GM19238 (cell line): ENCODE results near the gene ITPKA.

ENCODE experiments used
- DNase-seq: peaks from one replicate; pipeline ENCODE4 v3.0.0; 2011; ENCODE audit warnings: low spot score; ENCODE audit not compliant: insufficient read length

Gene ITPKA

GRCh38 chr15:41490355-41490754 is 3.3 kb upstream of the ITPKA start:
- no peak for DNase-seq

GRCh38 chr15:41491889-41492288 is 1.8 kb upstream of the ITPKA start:
- no peak for DNase-seq

GRCh38 chr15:41492597-41493204 is 973 bp upstream of the ITPKA start:
- no peak for DNase-seq

GRCh38 chr15:41493902-41494189 is 172 bp downstream of the ITPKA start:
- no peak for DNase-seq

- DNase-seq = no peak
Measured at GRCh38 chr15:41494190-41494921, 682 bp downstream of the ITPKA start.

GRCh38 chr15:41494922-41495735 is 1.5 kb downstream of the ITPKA start:
- DNase-seq = no peak

- DNase-seq = no peak
Measured at GRCh38 chr15:41495736-41496599, 2.3 kb downstream of the ITPKA start.

GRCh38 chr15:41498657-41499056 is 5.0 kb downstream of the ITPKA start:
- DNase-seq = no peak

GRCh38 chr15:41499109-41499851 is 5.6 kb downstream of the ITPKA start:
- DNase-seq = no peak

GRCh38 chr15:41501191-41501917 is 7.7 kb downstream of the ITPKA start:
- no peak for DNase-seq

- no peak for DNase-seq
Measured at GRCh38 chr15:41501931-41502794, 8.5 kb downstream of the ITPKA start.

GRCh38 chr15:41502795-41503668 is 9.4 kb downstream of the ITPKA start:
- no peak for DNase-seq

GRCh38 chr15:41503669-41504010 is 10.0 kb downstream of the ITPKA start:
- DNase-seq = no peak

GRCh38 chr15:41504751-41505492 is 11.2 kb downstream of the ITPKA start:
- no peak for DNase-seq

GRCh38 chr15:41505776-41506175 is 12.1 kb downstream of the ITPKA start:
- DNase-seq = no peak

GRCh38 chr15:41506796-41507341 is 13.2 kb downstream of the ITPKA start:
- DNase-seq = no peak

GRCh38 chr15:41507820-41508290 is 14.2 kb downstream of the ITPKA start:
- DNase-seq = no peak
